Kidney (tissue), 14 donors: Measurements from ENCODE around the gene GAL3ST1. TPM values are rescaled to one million over a fixed set of nuclear protein-coding genes. Genes with fewer than 3 reads are reported as not detected.

Source experiments
- DNase-seq, 5 donors: peaks; one replicate each; pipeline ENCODE4 v3.0.0-alpha.2; 2013 to 2020
- FAIRE-seq: peaks from 2 replicates; lab custom pipeline; 2012; peaks lifted over from hg19 to GRCh38; lab: Jason Lieb, UNC
- H3K27ac ChIP-seq, 2 donors: one replicate each; pipeline ENCODE4 v1.7.0; 2013; ENCODE audit warnings: low read depth in 2 of 2, low read length in 2 of 2, inconsistent platforms in 1 of 2
- H3K27me3 ChIP-seq: one replicate; pipeline ENCODE4 v1.7.1; 2013; ENCODE audit warnings: low read length, inconsistent platforms; ENCODE audit not compliant: control insufficient read depth, insufficient read depth
- H3K36me3 ChIP-seq, 3 donors: one replicate each; pipeline versions ENCODE4 v1.7.0 to v1.7.1; 2013; ENCODE audit warnings: low read length in 3 of 3, control low read depth in 1 of 3, inconsistent platforms in 1 of 3; ENCODE audit not compliant: insufficient read depth in 3 of 3, control insufficient read depth in 2 of 3
- H3K4me1 ChIP-seq, 3 donors: one replicate each; pipeline versions ENCODE4 v1.7.0 to v1.7.1; 2013; ENCODE audit warnings: low read length in 3 of 3, inconsistent platforms in 1 of 3, low read depth in 1 of 3; ENCODE audit not compliant: control insufficient read depth in 2 of 3, insufficient read depth in 2 of 3
- H3K4me3 ChIP-seq, 3 donors: one replicate each; pipeline versions ENCODE4 v1.7.0 to v1.8.1; 2013; ENCODE audit warnings: low read length in 3 of 3, control low read depth in 1 of 3, inconsistent platforms in 1 of 3
- H3K9ac ChIP-seq, 3 donors: one replicate each; pipeline versions ENCODE4 v1.7.0 to v1.7.1; 2013; ENCODE audit warnings: low read length in 3 of 3, control low read depth in 1 of 3, inconsistent platforms in 1 of 3
- H3K9me3 ChIP-seq, 3 donors: one replicate each; pipeline versions ENCODE4 v1.7.0 to v1.7.1; 2013; ENCODE audit warnings: low read length in 3 of 3, control low read depth in 1 of 3, inconsistent platforms in 1 of 3; ENCODE audit not compliant: control insufficient read depth in 2 of 3, insufficient read depth in 1 of 3
- CTCF ChIP-seq: IDR thresholded peaks from 3 replicates; pipeline ENCODE4 v1.5.1; 2012; ENCODE audit warnings: mild to moderate bottlenecking, moderate library complexity, borderline replicate concordance; ENCODE audit not compliant: insufficient read depth; ENCODE audit errors: extremely low read depth
- intact Hi-C: fragments of 100-400 bp; cut with DNase I; formaldehyde crosslinking; loops from one replicate; pipeline ENCODE4 v1.11.1; 2022
- polyA plus RNA-seq: library from polyadenylated mRNA; stranded (reverse); fragments of 350-450 nt; fragmentation: Illumina TruSeq; extraction: RNeasy Lipid Tissue Mini Kit (QIAGEN cat#74804); gene quantifications from one replicate; pipeline ENCODE4 v1.2.3, GENCODE V29; 2014; ENCODE audit warnings: low read depth, low replicate concordance; ENCODE audit not compliant: insufficient read depth
- total RNA-seq: library from RNA; stranded (reverse); fragmentation: NEBNext Ultra II Directional; extraction: Animal tissue kit (Norgen Biotek cat#: 25700); gene quantifications from one replicate; pipeline ENCODE4 v1.2.1, GENCODE V29; 2021
- donor health status: control.
- donor health status: control.
- donor health status: control.
- donor health status: control.
- donor health status: control.
- donor health status: DM: yes; HTN: yes; CAD: no.
- donor health status: Normal renal cell carcinoma (clear cell type).

GAL3ST1 gene
- total and polyA plus RNA-seq, 2 donors from 2014 or later = 16.1 to 34.3 TPM

- FAIRE-seq = no peak
- intact Hi-C loops = no loop called here
- H3K9ac ChIP-seq = no peak overlapping the region
Observed at GRCh38 chr22:30539368-30539767, 35.1 kb downstream of the GAL3ST1 start.

GRCh38 chr22:30538280-30538679 lies 36.2 kb downstream of the GAL3ST1 start:
- Histone ChIP-seq H3K9ac (no peak overlapping the region), H3K27ac (no peak overlapping the region), H3K4me1 (peaks cover 0 to 4% (median 0%) of the 10 kb centered on the region in 3 donors), H3K36me3 (no peaks in the 10 kb centered on the region), H3K4me3 (no peak overlapping the region), H3K27me3 (no peaks in the 10 kb centered on the region), H3K9me3 (no peaks in the 10 kb centered on the region)
- no peak for TF ChIP-seq CTCF
- intact Hi-C loops = no loop called here
- no peak for DNase-seq
- no peak for FAIRE-seq

More at GRCh38 chr22:30539368-30539767, 35.1 kb downstream of the GAL3ST1 start:
- H3K36me3 ChIP-seq = no peaks in the 10 kb centered on the region
- no peak overlapping the region for H3K27ac ChIP-seq
- H3K4me3 ChIP-seq = no peak overlapping the region
- no peak for TF ChIP-seq CTCF
- peaks cover 0 to 4% (median 0%) of the 10 kb centered on the region in 3 donors for H3K4me1 ChIP-seq
- H3K9me3 ChIP-seq = no peaks in the 10 kb centered on the region
- H3K27me3 ChIP-seq = no peaks in the 10 kb centered on the region
- no peak for DNase-seq

DNA sequence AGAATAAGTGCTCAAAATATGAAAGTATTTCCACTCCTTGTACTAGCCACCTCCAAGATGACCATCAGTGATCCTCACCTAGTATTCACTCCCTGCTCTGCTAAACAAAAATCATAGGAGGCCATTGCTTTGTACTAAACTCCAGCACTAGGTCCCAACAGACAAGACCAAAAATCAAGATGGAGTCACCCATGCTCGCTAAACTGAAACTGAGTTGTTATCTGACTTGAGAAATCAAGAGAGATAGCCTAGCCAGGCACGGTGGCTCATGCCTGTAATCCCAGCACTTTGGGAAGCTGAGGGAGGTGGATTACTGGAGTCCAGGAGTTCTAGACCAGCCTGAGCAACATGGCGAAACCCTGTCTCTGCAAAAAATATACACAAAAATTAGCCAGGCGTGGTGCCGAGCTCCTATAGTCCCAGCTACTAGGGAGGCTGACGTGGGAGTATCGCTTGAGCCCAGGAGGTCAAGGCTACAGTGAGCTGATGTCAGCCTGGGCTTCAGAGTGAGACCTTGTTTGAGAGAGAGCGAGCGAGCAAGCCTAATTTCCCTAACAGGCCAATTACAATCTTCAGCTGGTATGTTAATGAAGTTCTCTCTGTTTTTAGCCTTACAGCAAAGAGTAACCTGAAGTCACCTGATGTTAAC lies 37.3 kb downstream of the GAL3ST1 start:
- peaks cover 0 to 4% (median 0%) of the 10 kb centered on the region in 3 donors for H3K4me1 ChIP-seq
- no peaks in the 10 kb centered on the region for H3K9me3 ChIP-seq
- DNase-seq (peak in 2 of 5 donors; percentile 29 to 40), FAIRE-seq (no peak)
- H3K36me3 ChIP-seq = no peaks in the 10 kb centered on the region
- H3K4me3 ChIP-seq = no peak overlapping the region
- intact Hi-C loops = no loop called here
- no peak overlapping the region for H3K9ac ChIP-seq
- no peak for TF ChIP-seq CTCF
- H3K27me3 ChIP-seq = no peaks in the 10 kb centered on the region
- no peak overlapping the region for H3K27ac ChIP-seq
